SU-DHL-6 (cell line): ENCODE data around the gene CELA3B.
"Not testable (repeated sequence)": the region's sequence is repeated elsewhere in the genome, so short reads cannot be mapped to it uniquely, and the experiment has no call there.

Experiments
- H2AFZ ChIP-seq: fragments of 200-600 bp; sonication (generic); 2 replicates; pipeline ENCODE4 v1.6.1; 2014; ENCODE audit warnings: low read depth, mild to moderate bottlenecking, moderate library complexity, mixed read lengths, antibody characterized with exemption, low read length; ENCODE audit not compliant: severe bottlenecking
- H3F3A ChIP-seq: fragments of 200-600 bp; shearing (Covaris generic); 2 replicates; pipeline ENCODE4 v1.6.0; 2016; ENCODE audit warnings: antibody characterized with exemption, mild to moderate bottlenecking; ENCODE audit not compliant: insufficient read depth
- H3K27ac ChIP-seq: fragments of 200-600 bp; sonication (generic); 2 replicates; pipeline ENCODE4 v1.5.1; 2016; ENCODE audit warnings: low read depth, mild to moderate bottlenecking, low read length, moderate library complexity, mixed read lengths
- H3K27me3 ChIP-seq: fragments of 200-600 bp; sonication (generic), shearing (Covaris generic); 2 replicates; pipeline ENCODE4 v1.6.0; 2014; ENCODE audit warnings: mild to moderate bottlenecking, low read length
- H3K36me3 ChIP-seq: fragments of 200-600 bp; sonication (generic); 2 replicates; pipeline ENCODE4 v1.6.1; 2014; ENCODE audit warnings: mild to moderate bottlenecking, low read length, mixed read lengths
- H3K4me2 ChIP-seq: fragments of 300-600, 200-600 bp; shearing (Covaris generic), sonication (generic); 2 replicates; pipeline ENCODE4 v1.6.0; 2014; ENCODE audit warnings: low read length, low read depth, mild to moderate bottlenecking; ENCODE audit not compliant: poor library complexity, severe bottlenecking
- H3K4me3 ChIP-seq: fragments of 200-600 bp; sonication (generic); 2 replicates; pipeline ENCODE4 v1.5.1; 2014; ENCODE audit warnings: antibody characterized with exemption, low read length, mild to moderate bottlenecking, mixed read lengths; ENCODE audit not compliant: insufficient read depth, poor library complexity, severe bottlenecking
- H3K79me2 ChIP-seq: fragments of 200-600 bp; sonication (generic); 2 replicates; pipeline ENCODE4 v1.6.1; 2014; ENCODE audit warnings: mild to moderate bottlenecking, low read length, moderate library complexity; ENCODE audit not compliant: insufficient read depth
- H3K9ac ChIP-seq: fragments of 200-600 bp; sonication (generic); 2 replicates; pipeline ENCODE4 v1.7.0; 2014; ENCODE audit warnings: mild to moderate bottlenecking, low read length
- H3K9me2 ChIP-seq: fragments of 200-600 bp; sonication (generic); replicated peaks from 2 replicates; pipeline ENCODE4 v1.6.1; 2014; ENCODE audit warnings: low read length; ENCODE audit not compliant: insufficient read depth
- H3K9me3 ChIP-seq: fragments of 200-600 bp; sonication (generic); 2 replicates; pipeline ENCODE4 v1.6.1; 2014; ENCODE audit warnings: low read length, mixed read lengths; ENCODE audit not compliant: insufficient read depth
- H4K20me1 ChIP-seq: fragments of 200-600 bp; sonication (generic); 2 replicates; pipeline ENCODE4 v1.6.1; 2014; ENCODE audit warnings: low read depth, mild to moderate bottlenecking, antibody characterized with exemption, low read length, moderate library complexity, mixed read lengths

Gene CELA3B

GRCh38 chr1:21989672-21990393 is 13.0 kb downstream of the CELA3B start:
- H3F3A ChIP-seq, H2AFZ ChIP-seq, H3K36me3 ChIP-seq, H3K27me3 ChIP-seq, H3K9me2 ChIP-seq, H3K9ac ChIP-seq, H3K27ac ChIP-seq, H4K20me1 ChIP-seq, H3K9me3 ChIP-seq, H3K4me2 ChIP-seq, H3K4me3 ChIP-seq, H3K79me2 ChIP-seq: not testable (repeated sequence)

GRCh38 chr1:21992186-21992585 is 15.4 kb downstream of the CELA3B start:
- not testable (repeated sequence) for H2AFZ ChIP-seq, H3K36me3 ChIP-seq, H3K27me3 ChIP-seq, H3K9me2 ChIP-seq, H3K79me2 ChIP-seq, H3K4me3 ChIP-seq, H4K20me1 ChIP-seq, H3K9me3 ChIP-seq, H3K4me2 ChIP-seq, H3K9ac ChIP-seq, H3F3A ChIP-seq, H3K27ac ChIP-seq

GRCh38 chr1:21994716-21995115 is 17.9 kb downstream of the CELA3B start:
- not testable (repeated sequence) for H3K9ac ChIP-seq, H3K4me2 ChIP-seq, H3K36me3 ChIP-seq, H3K27ac ChIP-seq, H3K4me3 ChIP-seq, H2AFZ ChIP-seq, H4K20me1 ChIP-seq, H3K79me2 ChIP-seq, H3K9me3 ChIP-seq, H3K9me2 ChIP-seq, H3F3A ChIP-seq, H3K27me3 ChIP-seq

GRCh38 chr1:21996663-21996970 is 19.8 kb downstream of the CELA3B start:
- not testable (repeated sequence) for H3K36me3 ChIP-seq, H3K79me2 ChIP-seq, H3K27ac ChIP-seq, H3K9me3 ChIP-seq, H2AFZ ChIP-seq, H3F3A ChIP-seq, H3K9ac ChIP-seq, H3K9me2 ChIP-seq, H3K4me2 ChIP-seq, H4K20me1 ChIP-seq, H3K4me3 ChIP-seq, H3K27me3 ChIP-seq

- H3K4me3 ChIP-seq, H3K27ac ChIP-seq, H3K36me3 ChIP-seq, H3K4me2 ChIP-seq, H3K27me3 ChIP-seq, H4K20me1 ChIP-seq, H3K9ac ChIP-seq, H3K9me3 ChIP-seq, H3K9me2 ChIP-seq, H3F3A ChIP-seq, H3K79me2 ChIP-seq, H2AFZ ChIP-seq: not testable (repeated sequence)
Measured at GRCh38 chr1:21997891-21998623, 21.2 kb downstream of the CELA3B start.

- not testable (repeated sequence) for H3K27ac ChIP-seq, H4K20me1 ChIP-seq, H3K4me2 ChIP-seq, H3K9ac ChIP-seq, H3K9me3 ChIP-seq, H3F3A ChIP-seq, H3K9me2 ChIP-seq, H3K27me3 ChIP-seq, H3K79me2 ChIP-seq, H2AFZ ChIP-seq, H3K36me3 ChIP-seq, H3K4me3 ChIP-seq
Measured at GRCh38 chr1:21998624-21999294, 21.9 kb downstream of the CELA3B start.

GRCh38 chr1:21999645-22000044 is 22.8 kb downstream of the CELA3B start:
- not testable (repeated sequence) for H3K9ac ChIP-seq, H3K9me3 ChIP-seq, H3K27ac ChIP-seq, H3K4me2 ChIP-seq, H3K27me3 ChIP-seq, H3K4me3 ChIP-seq, H3K36me3 ChIP-seq, H3F3A ChIP-seq, H2AFZ ChIP-seq, H3K79me2 ChIP-seq, H3K9me2 ChIP-seq, H4K20me1 ChIP-seq
